Activated CD8-positive, alpha-beta memory T cell treated with anti-CD3 and anti-CD28 coated beads, Interleukin-2, amount 10 ng/mL, durations not matched to agents 7 days and 5 days (primary cell): Measurements from ENCODE around the gene PDZD7. TPM values are rescaled to one million over a fixed set of nuclear protein-coding genes. Genes with fewer than 3 reads are reported as not detected.
A peak's percentile ranks its signal among the peaks of the same experiment; 100 is the strongest.

Experiments used
- ATAC-seq: fragments of 150-1000 bp; cut with Tn5 transposase; one replicate; pipeline ENCODE4 v1.10.0; 2021; ENCODE audit warnings: moderate library complexity
- CTCF ChIA-PET: fragments of 350-600 bp; sonication (Branson Sonifier 250); formaldehyde crosslinking; loops from one replicate; lab custom pipeline; 2021; ENCODE audit warnings: antibody characterized with exemption; lab: Charles Lee
- DNase-seq: peaks from one replicate; pipeline ENCODE4 v3.0.0-alpha.2; 2020
- H3K27ac Mint-ChIP-seq: one replicate; pipeline ENCODE4 v1.8.0; 2021; ENCODE audit warnings: mild to moderate bottlenecking, mixed read lengths
- H3K27me3 Mint-ChIP-seq: one replicate; pipeline ENCODE4 v1.8.0; 2021; ENCODE audit warnings: mixed read lengths
- H3K36me3 Mint-ChIP-seq: one replicate; pipeline ENCODE4 v1.8.0; 2021; ENCODE audit warnings: mild to moderate bottlenecking, mixed read lengths
- H3K4me1 Mint-ChIP-seq: one replicate; pipeline ENCODE4 v1.8.0; 2021; ENCODE audit warnings: mixed read lengths
- H3K4me3 Mint-ChIP-seq: one replicate; pipeline ENCODE4 v1.8.0; 2021; ENCODE audit warnings: mild to moderate bottlenecking, moderate library complexity, mixed read lengths
- H3K9me3 Mint-ChIP-seq: one replicate; pipeline ENCODE4 v1.8.0; 2022; ENCODE audit warnings: low read depth, mixed read lengths
- total RNA-seq, 2 experiments: library from RNA; stranded (reverse); gene quantifications; one replicate each; pipeline ENCODE4 v1.2.3, GENCODE V29; 2021

The PDZD7 gene
- total RNA-seq, 2 experiments from 2014 or later: 0.59 to 1.2 TPM

- CTCF ChIA-PET: interaction anchor here (1.0 to 20.6 kb wide), 10 partner anchors 10 to 120 kb away, joined by 3 to 402 read pairs (median 20); partner anchors contain the start of genes KAZALD1, LZTS2 and SLF2
- H3K4me3 Mint-ChIP-seq: peak overlapping the region; percentile 85
- DNase-seq (peak; percentile 78), ATAC-seq (peak; percentile 49)
- H3K27me3 Mint-ChIP-seq: peaks cover 18% of the 10 kb centered on the region
- peaks cover 15% of the 10 kb centered on the region for H3K4me1 Mint-ChIP-seq
- no peaks in the 10 kb centered on the region for H3K9me3 Mint-ChIP-seq
- peak overlapping the region; percentile 84 for H3K27ac Mint-ChIP-seq
- peaks cover 2% of the 10 kb centered on the region for H3K36me3 Mint-ChIP-seq
Measured at GRCh38 chr10:101032637-101033224, 1.8 kb upstream of the PDZD7 start.

GRCh38 chr10:101031796-101032636, 1.1 kb upstream of the PDZD7 start:
- H3K27ac Mint-ChIP-seq: peak overlapping the region; percentile 91
- CTCF ChIA-PET: interaction anchor here (0.5 to 20.6 kb wide), 11 partner anchors 11 to 1417 kb away, joined by 3 to 402 read pairs (median 12); partner anchors contain the start of genes KAZALD1, LZTS2 and SLF2
- peak; percentile 61 for ATAC-seq

GRCh38 chr10:101030496-101031127, 317 bp downstream of the PDZD7 start:
- no peaks in the 10 kb centered on the region for H3K9me3 Mint-ChIP-seq
- CTCF ChIA-PET: interaction anchor here (0.8 to 20.6 kb wide), 10 partner anchors 9 to 118 kb away, joined by 3 to 402 read pairs (median 20); partner anchors contain the start of genes KAZALD1, LZTS2 and SLF2
- ATAC-seq (no peak), DNase-seq (no peak)
- peak overlapping the region; percentile 85 for H3K4me3 Mint-ChIP-seq
- peaks cover 15% of the 10 kb centered on the region for H3K4me1 Mint-ChIP-seq
- peaks cover 18% of the 10 kb centered on the region for H3K27me3 Mint-ChIP-seq
- peak overlapping the region; percentile 91 for H3K27ac Mint-ChIP-seq
- no peaks in the 10 kb centered on the region for H3K36me3 Mint-ChIP-seq

More at GRCh38 chr10:101031796-101032636, 1.1 kb upstream of the PDZD7 start:
- H3K27me3 Mint-ChIP-seq: peaks cover 18% of the 10 kb centered on the region
- no peaks in the 10 kb centered on the region for H3K9me3 Mint-ChIP-seq
- H3K36me3 Mint-ChIP-seq: no peaks in the 10 kb centered on the region
- H3K4me3 Mint-ChIP-seq: peak overlapping the region; percentile 85
- DNase-seq: peak; percentile 87
- H3K4me1 Mint-ChIP-seq: peaks cover 15% of the 10 kb centered on the region

- no peaks in the 10 kb centered on the region for H3K36me3 Mint-ChIP-seq
- peaks cover 18% of the 10 kb centered on the region for H3K27me3 Mint-ChIP-seq
- peaks cover 15% of the 10 kb centered on the region for H3K4me1 Mint-ChIP-seq
- H3K9me3 Mint-ChIP-seq: no peaks in the 10 kb centered on the region
- no peak overlapping the region for H3K4me3 Mint-ChIP-seq
- H3K27ac Mint-ChIP-seq: no peak overlapping the region
- DNase-seq (no peak), ATAC-seq (no peak)
- CTCF ChIA-PET: interaction anchor here (0.8 to 20.6 kb wide), 8 partner anchors 9 to 32 kb away, joined by 3 to 402 read pairs (median 38); partner anchors contain the start of genes KAZALD1 and LZTS2
Measured at GRCh38 chr10:101029520-101030295, 1.2 kb downstream of the PDZD7 start.

- no peak for ATAC-seq
- CTCF ChIA-PET: interaction anchor here (0.8 to 20.6 kb wide), 7 partner anchors 11 to 34 kb away, joined by 3 to 402 read pairs (median 11); partner anchors contain the start of genes KAZALD1 and LZTS2
- H3K36me3 Mint-ChIP-seq: no peaks in the 10 kb centered on the region
- H3K27me3 Mint-ChIP-seq: peaks cover 18% of the 10 kb centered on the region
- H3K27ac Mint-ChIP-seq: no peak overlapping the region
- no peaks in the 10 kb centered on the region for H3K9me3 Mint-ChIP-seq
- DNase-seq: no peak
- H3K4me3 Mint-ChIP-seq: no peak overlapping the region
- peaks cover 13% of the 10 kb centered on the region for H3K4me1 Mint-ChIP-seq
Measured at GRCh38 chr10:101028446-101029337, 2.2 kb downstream of the PDZD7 start.

- Mint-ChIP-seq H3K9me3 (no peaks in the 10 kb centered on the region), H3K4me3 (no peak overlapping the region), H3K36me3 (no peaks in the 10 kb centered on the region), H3K4me1 (peaks cover under 1% of the 10 kb centered on the region), H3K27me3 (peaks cover 18% of the 10 kb centered on the region), H3K27ac (no peak overlapping the region)
- ATAC-seq: no peak
- no peak for DNase-seq
- CTCF ChIA-PET: interaction anchor here (0.6 to 9.9 kb wide), 7 partner anchors 10 to 34 kb away, joined by 3 to 139 read pairs (median 4); partner anchors contain the start of gene KAZALD1
Measured at GRCh38 chr10:101027106-101027720, 3.7 kb downstream of the PDZD7 start.

GRCh38 chr10:101022967-101023705, 7.8 kb downstream of the PDZD7 start:
- no peak overlapping the region for H3K27ac Mint-ChIP-seq
- peaks cover 8% of the 10 kb centered on the region for H3K4me1 Mint-ChIP-seq
- DNase-seq (no peak), ATAC-seq (no peak)
- no peaks in the 10 kb centered on the region for H3K9me3 Mint-ChIP-seq
- CTCF ChIA-PET: interaction anchor here (2.2 to 2.4 kb wide), 2 partner anchors 9 to 45 kb away, joined by 7 to 9 read pairs; no protein-coding TSS in a partner anchor
- peaks cover 26% of the 10 kb centered on the region for H3K27me3 Mint-ChIP-seq
- no peaks in the 10 kb centered on the region for H3K36me3 Mint-ChIP-seq
- H3K4me3 Mint-ChIP-seq: no peak overlapping the region

- H3K4me3 Mint-ChIP-seq: no peak overlapping the region
- no peak for ATAC-seq
- no peak overlapping the region for H3K27ac Mint-ChIP-seq
- peaks cover 34% of the 10 kb centered on the region for H3K27me3 Mint-ChIP-seq
- CTCF ChIA-PET: no interaction called here
- DNase-seq: no peak
- no peaks in the 10 kb centered on the region for H3K36me3 Mint-ChIP-seq
- H3K4me1 Mint-ChIP-seq: peaks cover 8% of the 10 kb centered on the region
- no peaks in the 10 kb centered on the region for H3K9me3 Mint-ChIP-seq
Measured at GRCh38 chr10:101021692-101022251, 9.2 kb downstream of the PDZD7 start.

GRCh38 chr10:101021239-101021638, 9.7 kb downstream of the PDZD7 start:
- Mint-ChIP-seq H3K9me3 (no peaks in the 10 kb centered on the region), H3K27me3 (peaks cover 39% of the 10 kb centered on the region), H3K36me3 (no peaks in the 10 kb centered on the region), H3K4me1 (peaks cover 8% of the 10 kb centered on the region), H3K4me3 (no peak overlapping the region), H3K27ac (no peak overlapping the region)
- CTCF ChIA-PET: no interaction called here
- DNase-seq: no peak
- no peak for ATAC-seq

- peaks cover 40% of the 10 kb centered on the region for H3K27me3 Mint-ChIP-seq
- no peaks in the 10 kb centered on the region for H3K36me3 Mint-ChIP-seq
- CTCF ChIA-PET: interaction anchor here (2.2 to 7.6 kb wide), 5 partner anchors 10 to 42 kb away, joined by 5 to 174 read pairs (median 91); partner anchors contain the start of genes LZTS2, PDZD7 and SFXN3
- no peaks in the 10 kb centered on the region for H3K9me3 Mint-ChIP-seq
- DNase-seq (no peak), ATAC-seq (no peak)
- no peak overlapping the region for H3K4me3 Mint-ChIP-seq
- H3K4me1 Mint-ChIP-seq: peaks cover 8% of the 10 kb centered on the region
- H3K27ac Mint-ChIP-seq: no peak overlapping the region
Measured at GRCh38 chr10:101020427-101021075, 10.4 kb downstream of the PDZD7 start.
